ENCODE data around the gene KNDC1.
"Not testable (repeated sequence)": the region's sequence is repeated elsewhere in the genome, so short reads cannot be mapped to it uniquely, and the experiment has no call there.

KNDC1 gene

DNA sequence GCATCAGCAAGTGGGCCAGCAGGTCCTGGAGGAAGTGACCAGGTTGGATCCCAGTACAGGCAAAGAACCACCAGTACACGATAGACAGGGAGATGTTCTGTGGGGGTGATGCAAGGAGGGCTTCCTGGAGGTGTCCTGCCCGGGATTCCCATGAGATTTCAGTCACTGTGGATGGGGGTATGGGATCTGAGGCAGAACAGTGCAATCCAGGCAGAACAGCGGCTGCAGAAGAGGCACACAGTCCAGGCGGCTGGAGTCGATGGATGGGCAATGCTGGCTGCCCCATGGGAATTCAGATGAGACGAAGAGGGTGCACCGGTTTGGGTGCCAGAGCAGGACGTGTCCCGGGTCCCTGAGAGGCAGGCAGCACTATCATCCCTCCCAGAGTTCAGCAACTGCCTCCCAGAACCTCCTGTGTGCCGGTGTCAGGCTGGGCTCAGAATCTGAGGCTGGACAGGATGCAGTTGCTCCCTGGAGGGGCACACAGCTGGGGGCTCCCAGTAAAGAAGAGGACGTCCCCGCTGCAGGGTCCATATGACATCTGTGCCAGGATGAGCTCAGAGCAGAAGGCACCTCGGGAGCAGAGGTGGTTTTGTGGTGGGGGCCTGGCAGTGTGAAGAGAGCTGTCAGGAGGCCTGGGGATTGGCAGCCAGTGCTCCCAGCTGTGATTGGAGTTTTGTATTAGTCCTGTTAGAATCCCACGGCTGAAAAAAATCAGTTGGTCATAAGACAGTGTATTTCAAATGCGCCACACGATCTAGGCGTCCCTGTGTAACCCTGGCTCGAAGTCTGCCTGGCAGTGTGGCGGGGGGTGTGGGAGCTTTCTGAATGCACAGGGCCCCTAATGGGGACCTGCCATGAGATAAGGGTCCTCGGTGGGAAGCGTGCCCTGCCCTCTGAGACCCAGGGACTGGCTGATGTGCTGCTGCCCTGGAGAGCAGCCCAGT, 3.2 kb downstream of the KNDC1 start:
- no peak for DNase-seq

DNA sequence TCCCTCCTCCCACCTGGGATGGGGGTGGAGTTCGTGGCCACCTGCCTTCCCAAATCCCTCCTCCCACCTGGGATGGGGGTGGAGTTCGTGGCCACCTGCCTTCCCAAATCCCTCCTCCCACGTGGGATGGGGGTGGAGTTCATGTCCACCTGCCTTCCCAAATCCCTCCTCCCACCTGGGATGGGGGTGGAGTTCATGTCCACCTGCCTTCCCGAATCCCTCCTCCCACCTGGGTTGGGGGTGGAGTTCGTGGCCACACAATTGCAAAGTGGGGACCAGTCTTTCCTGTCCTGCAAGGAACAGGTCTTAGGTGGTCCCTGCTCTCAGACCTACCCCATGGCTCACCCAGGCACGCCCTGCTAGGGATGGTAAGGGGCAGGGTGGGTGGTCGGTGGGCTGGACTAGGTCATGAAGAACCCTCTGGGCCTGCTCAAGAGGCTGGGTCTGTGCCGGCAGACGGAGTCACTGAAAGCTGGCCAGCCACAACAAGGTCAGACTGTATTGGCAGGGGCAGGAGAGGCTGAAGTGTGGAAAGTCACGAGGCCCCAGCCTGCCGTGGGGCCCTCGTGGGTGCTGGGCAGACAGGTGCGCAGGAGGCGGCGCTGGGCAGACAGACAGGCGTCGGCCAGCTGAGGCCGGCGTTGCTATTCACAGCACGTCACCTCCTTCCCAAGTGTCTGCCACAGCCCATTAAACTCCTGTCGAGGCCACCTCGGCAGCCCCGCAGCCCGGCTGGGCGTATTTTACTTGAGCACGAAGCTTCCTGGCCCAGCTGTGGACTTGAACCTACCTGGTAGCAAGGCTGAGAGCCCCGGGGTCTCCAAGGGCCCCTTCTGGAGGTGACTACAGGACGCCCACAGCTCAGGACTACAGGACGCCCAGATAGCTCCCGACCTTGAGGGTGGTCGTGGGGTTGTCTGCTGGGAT, 4.1 kb downstream of the KNDC1 start:
- no peak for DNase-seq

DNA sequence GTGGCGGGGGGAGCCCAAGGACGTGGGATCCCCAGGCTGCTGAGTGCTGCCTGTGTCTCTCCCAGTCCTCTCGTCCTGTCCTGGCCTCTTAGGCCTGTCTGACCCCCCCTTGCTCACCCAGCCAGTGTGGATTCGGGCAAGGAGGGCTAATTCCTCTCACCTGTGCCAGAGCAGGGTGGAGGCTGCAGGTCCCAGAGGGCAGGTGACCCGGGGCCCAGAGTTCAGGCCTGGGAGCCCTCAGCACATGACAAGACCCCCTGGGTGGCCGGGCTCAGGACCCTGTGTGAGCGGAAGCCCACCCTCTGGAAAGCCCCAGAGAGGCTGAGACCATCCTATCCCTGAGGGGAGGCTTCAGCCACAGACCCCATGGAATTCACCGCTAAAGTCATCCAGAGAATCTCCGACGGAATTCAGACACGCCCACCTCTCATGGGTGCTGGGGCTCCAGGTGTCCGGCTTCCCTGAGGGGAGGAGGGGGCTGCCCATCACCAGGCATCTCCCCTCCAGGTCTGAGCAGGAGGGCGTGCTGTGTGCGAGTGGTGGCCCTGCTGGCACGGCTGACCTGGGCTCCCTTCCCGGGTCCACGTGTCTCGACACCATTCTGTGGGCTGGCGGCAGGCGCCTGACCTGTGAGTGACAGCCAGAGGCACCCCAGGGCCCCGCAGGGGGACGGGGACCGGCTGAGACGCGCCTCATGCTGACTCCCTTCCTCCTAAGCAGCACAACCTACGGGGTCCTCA, 5.0 kb downstream of the KNDC1 start:
- DNase-seq = no peak

DNA sequence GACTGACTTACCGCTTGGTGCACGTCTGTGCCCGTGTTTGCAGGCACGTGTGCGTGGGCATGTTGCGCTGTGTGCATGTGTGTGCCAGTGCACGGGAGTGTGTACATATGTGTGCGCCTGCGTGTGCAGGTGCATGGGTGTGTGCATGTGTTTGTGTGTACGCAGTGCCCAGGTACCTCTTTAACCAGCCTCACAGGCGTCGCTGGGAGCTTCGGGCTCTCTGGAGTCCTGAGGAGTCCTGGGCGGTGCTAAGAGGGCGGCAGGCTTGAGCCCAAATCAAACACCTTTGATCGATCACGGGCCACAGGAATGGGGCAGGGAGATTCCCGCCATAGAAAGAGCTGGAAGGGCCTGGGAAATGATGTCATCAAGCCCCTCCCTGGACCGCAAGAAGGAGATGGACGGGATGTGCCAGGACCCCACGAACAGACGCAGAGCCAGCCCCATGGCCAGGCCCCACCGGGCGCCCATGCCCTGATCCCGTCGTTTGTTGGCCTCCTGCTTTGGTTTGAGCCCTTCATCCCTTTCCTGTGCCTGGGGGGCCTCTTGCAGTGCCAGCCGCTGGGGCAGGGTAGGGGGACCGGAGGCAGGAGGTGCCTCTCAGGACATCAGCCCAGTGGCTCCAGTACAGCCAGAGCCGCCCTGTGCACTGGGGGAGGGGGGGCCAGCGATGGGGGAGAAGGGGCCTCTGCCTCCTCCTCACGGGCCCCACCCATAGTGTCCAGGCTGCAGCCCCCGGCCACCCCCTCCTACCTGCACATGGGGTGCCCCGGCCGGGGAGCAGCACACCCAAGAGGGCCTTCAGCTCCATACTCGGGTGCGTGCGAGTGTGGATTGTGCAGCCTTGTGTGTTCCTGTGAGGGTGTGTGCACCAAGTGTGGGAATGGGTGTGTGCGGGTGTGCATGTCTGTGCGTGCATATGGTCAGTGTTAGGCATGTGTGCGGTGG, 5.8 kb downstream of the KNDC1 start:
- DNase-seq = no peak

DNA sequence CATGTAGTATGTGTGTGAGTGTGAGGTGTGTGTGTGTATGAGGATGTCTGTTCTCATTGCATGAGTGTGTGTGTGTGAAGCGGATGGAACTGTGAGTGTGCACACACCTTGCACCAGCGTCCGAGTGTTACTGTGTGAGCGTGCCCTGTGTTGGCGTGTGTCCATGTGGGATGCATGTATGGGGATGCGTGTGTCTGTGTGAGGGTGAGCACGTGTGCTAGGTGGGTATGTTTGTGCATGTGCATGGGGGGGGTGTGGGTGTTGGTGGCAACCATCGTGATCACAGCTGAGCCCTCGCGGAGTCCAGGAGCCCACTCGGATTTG, 6.4 kb downstream of the KNDC1 start:
- DNase-seq = no peak

DNA sequence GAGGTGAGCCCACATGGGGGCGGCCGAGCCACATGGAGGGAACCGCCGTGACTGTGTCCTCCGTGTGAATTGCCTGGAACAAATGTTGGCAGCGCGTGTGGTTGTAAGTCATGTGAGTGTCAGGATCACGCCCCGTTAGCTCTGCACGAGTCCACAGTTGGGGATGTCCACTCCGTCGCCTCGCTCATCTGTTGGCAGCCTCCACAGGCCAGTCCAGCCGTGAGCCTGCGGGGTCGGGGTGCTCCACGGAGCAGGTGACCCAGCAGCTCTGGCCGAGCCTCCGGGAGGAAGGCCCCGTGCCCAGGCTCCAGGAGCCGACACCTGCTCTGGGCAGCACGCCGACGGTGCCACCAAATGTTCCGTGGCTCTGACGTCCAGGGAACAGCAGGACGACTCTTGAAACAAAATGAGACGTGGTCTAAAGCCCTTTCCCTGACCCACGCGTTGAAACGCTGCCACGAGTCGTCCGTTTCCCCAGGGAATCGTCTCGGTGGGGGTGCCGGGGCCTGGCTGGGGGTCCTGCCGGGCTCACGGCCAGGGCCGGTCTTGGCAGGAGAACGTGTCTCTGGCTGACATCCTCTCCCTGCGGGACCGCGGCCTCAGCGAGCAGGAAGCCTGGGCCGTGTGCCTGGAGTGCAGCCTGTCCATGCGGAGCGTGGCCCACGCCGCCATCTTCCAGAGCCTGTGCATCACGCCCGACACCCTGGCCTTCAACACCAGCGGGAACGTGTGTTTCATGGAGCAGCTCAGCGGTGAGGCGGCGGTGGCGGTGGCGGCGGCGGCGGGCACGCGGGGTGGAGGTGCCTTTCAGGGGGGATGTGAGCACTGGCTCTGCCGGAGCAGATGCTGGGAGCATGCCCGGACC, 7.0 kb downstream of the KNDC1 start:
- no peak for DNase-seq

DNA sequence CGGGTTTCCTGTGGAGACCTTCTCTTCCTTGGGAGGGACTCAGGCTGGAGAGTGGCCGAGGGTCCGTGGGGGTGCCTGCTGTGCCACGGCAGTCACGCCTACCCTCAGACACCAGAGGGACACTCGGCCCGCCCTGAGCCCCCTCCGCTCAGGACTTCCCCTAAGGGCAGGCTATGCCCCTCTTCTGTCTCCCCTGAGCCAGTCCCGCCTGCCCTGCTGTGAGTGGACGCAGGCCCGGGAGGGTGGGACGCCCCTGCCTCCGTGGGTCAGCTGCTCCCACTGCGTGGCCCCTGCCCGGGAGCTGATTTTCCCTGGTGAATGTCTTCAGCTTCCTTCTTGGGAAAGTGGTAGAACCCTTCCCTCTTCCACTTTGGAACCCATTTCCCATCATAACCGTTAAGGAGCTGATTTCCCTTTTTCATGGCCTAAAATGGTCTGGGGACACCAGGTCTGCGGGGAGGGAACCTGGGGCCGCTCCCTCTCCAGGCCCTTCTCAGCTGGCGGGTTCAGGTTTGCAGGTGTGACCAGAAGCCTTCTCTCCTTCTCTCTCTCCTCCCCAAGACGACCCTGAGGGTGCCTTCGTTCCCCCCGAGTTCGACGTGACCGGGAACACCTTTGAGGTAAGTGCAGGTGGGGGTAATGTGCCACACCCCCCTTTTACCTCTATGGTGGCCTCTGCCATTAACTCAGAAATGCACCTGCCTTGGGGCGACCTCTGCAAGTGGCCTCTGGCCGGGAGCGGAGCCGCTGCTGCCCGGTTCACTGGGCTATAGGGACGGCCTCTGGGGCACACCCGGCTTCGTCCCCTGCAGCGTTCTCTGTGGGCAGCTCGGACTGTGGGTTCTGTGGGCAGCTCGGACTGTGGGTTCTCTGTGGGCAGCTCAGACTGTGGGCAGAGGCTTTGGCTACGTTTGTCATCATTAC, 7.9 kb downstream of the KNDC1 start:
- DNase-seq = no peak

DNA sequence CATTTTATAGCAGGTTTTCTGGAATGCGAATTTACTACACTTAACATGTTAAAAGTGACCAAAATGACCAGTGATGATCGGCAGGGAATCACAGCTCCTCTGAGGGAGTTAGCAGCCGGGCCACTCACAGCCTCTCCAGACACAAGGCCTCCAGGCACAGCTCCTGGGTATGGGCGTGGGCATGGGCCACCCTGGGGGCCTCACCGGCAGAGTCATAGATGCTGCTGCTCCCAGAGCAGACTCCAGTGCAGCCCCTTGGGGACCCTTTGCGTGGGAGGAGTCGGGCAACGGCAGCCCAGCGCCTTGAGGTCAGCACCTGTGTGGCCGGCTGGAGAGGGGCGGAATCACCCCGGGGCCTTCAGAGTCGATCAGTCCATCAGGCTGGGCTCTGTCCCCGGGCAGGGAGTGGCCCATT, 8.6 kb downstream of the KNDC1 start:
- no peak for DNase-seq

DNA sequence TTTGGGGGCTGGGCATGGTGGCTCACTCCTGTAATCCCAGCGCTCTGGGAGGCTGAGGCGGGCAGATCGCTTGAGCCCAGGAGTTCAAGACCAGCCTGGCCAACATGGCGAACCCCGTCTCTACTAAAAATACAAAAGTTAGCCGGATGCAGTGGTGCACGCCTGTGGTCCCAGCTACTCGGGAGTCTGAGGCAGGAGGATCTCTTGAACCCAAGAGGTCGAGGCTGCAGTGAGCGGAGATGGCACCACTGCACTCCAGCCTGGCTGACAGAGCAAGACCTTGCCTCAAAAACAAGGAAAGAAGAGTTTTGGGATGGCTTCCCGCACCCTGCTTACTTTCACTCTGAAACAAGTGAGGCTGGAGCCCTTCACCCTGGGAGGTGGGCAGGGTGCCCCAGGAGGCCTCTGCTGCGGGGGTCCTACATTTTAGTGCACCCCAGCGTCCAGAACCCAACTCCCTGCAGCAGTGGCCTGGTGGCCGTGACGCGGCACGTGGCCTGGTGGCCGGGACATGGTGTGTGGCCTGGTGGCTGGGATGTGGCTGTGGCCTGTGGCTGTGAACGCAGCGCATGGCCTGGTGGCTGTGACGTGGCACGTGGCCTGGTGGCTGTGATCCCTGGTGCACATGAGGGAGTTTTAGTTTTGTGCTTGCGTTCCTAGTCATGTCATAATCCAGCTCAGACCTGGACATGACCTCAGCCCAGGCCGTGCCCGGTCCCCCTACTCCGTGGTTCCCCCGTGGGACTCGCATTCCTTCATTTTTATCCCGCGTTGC, 9.3 kb downstream of the KNDC1 start:
- no peak for DNase-seq

DNA sequence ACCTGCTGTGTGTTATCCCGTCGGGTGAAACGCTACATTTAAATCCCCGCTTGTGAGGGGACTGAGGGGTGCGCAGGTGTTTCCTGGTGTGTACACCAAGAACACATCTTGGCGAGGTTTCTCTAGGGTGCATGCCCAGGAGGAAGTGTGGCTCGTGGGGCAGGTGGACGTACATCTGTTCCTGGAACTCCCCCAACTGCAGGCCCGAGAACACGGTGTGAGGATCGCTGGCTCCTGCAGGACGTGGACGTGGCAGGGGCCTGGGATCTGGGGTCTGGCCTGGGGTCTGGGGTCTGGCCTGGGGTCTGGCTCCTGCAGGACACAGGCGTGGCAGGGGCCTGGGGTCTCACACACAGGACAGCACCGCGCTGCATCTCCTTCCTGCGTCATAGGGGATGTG, 10.1 kb downstream of the KNDC1 start:
- no peak for DNase-seq

DNA sequence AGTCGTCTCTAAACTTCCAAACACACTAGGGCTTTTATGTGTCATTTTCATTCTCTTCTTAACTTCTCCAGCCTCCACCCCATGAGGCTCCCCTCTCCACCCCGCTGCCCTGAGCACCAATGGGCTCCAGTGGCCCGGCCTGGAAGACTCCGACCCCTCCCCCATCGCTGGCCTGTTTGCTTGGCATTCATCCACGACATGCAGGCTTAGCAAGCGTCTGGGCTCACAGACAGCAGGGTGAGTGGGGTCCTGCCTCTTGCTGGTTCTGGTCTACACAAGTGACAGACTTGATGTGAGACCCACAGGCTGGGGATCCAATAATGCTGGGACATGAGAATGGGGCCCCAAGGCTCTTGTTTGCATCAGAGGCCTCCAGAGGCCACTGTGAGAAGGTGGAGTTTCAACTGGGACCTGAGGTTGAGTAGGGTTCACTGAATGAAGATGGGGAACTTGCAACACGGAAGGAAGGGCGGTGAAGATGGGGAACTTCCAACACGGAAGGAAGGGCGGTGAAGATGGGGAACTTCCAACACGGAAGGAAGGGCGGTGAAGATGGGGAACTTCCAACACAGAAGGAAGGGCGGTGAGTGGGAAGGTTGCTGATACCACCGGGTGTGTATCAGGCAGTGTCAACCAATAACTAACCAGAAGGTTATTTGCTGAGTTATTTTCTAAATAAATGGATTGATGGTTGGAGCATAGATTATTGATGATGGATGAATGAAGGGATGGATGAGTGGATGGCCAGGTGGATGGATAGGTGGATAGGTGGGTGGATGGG, 14.0 kb downstream of the KNDC1 start:
- no peak for DNase-seq

DNA sequence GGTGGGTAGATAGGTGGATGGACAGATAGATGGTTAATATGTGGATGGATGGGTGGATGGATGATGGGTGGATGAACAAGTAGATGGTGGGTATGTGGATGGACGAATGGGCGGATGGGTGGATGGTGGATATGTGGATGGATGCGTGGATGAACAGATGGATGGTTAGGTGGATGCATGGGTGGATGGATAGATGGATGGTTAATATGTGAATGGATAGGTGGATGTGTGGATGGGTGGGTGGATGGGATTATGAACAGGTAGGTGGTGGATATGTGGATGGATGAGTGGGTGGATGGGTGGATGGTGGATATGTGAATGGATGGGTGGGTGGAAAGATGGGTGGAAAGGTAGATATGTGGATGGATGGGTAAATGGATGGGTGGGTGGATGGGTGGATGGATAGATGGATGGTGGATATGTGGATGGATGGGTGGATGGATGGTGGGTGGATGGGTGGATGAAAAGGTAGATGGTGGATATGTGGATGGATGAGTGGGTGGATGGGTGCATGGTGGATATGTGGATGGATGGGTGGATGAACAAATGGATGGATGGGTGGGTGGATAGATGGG, 14.8 kb downstream of the KNDC1 start:
- no peak for DNase-seq

DNA sequence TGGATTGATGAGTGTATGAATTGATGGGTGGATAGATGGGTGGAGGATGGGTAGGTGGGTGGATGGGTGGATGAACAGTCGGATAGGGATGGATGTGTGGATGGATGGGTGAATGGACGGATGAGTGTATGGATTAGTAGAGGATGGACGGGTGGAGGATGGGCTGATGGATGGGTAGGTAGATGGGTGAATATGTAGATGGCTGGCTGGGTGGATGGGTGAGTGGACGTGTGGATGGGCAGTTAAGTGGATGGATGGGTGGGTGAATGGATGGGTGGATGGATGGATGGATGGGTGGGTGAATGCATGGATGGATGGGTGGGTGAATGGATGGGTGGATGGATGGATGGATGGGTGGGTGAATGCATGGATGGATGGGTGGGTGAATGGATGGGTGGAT, 15.6 kb downstream of the KNDC1 start:
- DNase-seq = not testable (repeated sequence)

DNA sequence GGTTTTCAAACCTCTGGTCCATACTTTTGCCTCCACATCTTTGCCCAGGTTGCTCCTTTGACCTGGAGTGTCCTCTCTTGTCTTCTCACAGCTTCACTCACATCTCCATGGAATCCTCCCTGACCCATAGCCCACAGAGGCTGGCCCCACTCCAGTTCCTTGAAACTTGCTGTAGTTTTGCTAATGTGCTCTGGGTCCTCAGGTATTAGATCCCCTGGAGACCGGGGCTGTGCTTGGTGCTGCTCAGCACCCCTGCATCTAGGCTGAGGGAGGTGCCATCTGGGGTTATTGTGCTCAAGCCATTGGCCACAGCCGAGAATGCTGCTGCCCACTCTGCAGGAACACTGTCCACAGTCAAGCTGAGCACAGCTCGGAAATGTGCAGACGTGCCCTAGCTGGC, 16.5 kb downstream of the KNDC1 start:
- no peak for DNase-seq

DNA sequence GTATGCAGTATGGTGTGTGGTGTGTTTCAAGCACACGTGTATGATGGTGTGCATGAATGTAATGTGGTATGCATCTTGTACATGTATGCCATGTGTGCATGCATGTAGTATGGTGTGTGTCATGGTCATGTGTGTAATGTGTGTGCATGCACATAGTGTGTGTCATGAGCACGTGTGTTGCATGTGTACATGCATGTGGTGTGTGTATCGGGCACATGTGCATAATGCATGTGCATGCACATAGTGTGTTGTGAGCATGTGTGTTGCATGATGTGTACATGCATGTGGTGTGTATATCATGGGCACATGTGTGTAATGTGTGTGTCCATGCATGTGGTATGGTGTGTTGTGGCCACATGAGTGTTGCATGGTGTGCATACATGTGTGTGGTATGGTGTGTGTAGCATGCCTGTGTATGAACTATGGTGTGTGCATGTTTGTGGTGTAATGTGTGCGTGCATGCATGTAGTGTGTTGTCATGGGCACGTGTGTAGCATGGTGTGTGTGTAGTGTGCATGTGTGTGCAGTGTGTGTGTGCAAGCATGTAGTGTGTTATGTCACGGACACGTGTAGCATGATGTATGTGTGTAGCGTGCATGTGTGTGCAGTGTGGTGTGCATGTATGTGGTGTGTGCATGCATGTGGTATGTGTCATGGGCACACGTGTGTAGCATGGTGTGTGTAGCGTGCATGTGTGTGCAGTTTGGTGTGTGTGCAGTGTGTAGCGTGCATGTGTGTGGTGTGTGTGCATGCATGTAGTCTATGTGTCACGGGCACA, 17.6 kb downstream of the KNDC1 start:
- DNase-seq = no peak

DNA sequence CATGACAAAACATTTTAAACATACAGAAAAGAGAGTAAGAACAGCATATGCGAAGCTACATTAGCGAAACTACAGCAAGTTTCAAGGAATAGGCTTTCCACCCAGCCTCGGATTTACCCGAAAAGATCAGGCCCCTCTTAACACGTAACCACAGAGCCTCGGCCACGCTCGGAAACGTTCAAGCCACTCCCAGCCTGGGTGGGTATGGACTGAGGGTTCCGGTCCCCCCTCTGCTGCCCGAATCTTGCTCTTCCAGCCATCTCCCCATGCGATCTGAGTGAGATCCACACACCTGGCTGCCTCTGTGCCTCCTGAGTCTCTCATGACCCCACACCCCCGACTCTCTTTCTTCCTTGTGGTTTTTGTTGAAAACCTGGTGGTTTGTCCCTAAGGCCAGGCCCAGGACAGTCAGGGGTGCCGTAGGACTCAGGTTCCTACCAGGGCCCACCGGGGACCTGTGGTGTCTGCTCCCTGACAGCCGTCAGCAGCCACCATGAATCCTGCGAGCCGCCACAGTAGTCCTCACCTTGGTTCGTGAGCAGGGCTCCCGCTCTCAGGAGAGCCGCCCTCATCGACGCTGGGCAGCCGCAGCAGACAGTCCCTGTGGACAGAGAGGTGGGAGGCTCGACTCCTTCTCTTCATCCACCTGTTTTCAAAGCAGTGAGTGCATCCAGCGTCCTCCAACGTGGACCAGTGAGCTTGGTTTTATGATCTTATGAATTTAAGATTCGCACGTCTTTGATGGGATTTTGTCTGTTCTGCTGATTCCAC, 18.5 kb downstream of the KNDC1 start:
- DNase-seq = no peak

Data from COR-L47 (cell line).